Adrenal gland (tissue), 12 donors: ENCODE results near the gene RPIA. TPM values are rescaled to one million over a fixed set of nuclear protein-coding genes. Genes with fewer than 3 reads are reported as not detected.

Experiments used
- DNase-seq, 7 donors: peaks; one replicate each; pipeline ENCODE4 v3.0.0-alpha.2; 2019 to 2020
- H3K27ac ChIP-seq, 5 donors: fragments of 200-600 bp; sonication (generic) in 4 of 5; 1 replicate in 3 of 5; 2 replicates in 2 of 5; pipeline versions ENCODE4 v1.5.1 to v1.8.0; 2016 to 2020; ENCODE audit warnings: mild to moderate bottlenecking in 1 of 5
- H3K27me3 ChIP-seq: fragments of 200-600 bp; 2 replicates; pipeline ENCODE4 v1.8.0; 2021
- H3K36me3 ChIP-seq, 2 donors: fragments of 200-600 bp; replicated peaks in 1 of 2; 1 replicate in 1 of 2; 2 replicates in 1 of 2; pipeline versions ENCODE4 v1.5.1 to v1.8.0; 2018 to 2022
- H3K4me1 ChIP-seq, 2 donors: fragments of 200-600 bp; replicated peaks in 1 of 2; 1 replicate in 1 of 2; 2 replicates in 1 of 2; pipeline versions ENCODE4 v1.5.1 to v1.8.0; 2018 to 2021
- H3K4me3 ChIP-seq, 4 donors: fragments of 200-600 bp; sonication (generic) in 3 of 4; one replicate each; pipeline ENCODE4 v1.5.1; 2016 to 2018
- H3K9me3 ChIP-seq, 3 donors: fragments of 200-600 bp; sonication (generic) in 1 of 3; replicated peaks in 1 of 3; 1 replicate in 2 of 3; 2 replicates in 1 of 3; pipeline versions ENCODE4 v1.5.1 to v1.8.0; 2016 to 2021
- POLR2A ChIP-seq, 2 donors: fragments of 450-650 bp; IDR thresholded peaks; one replicate each; pipeline ENCODE4 v1.6.1; 2017; ENCODE audit warnings: antibody characterized with exemption in 2 of 2, mild to moderate bottlenecking in 2 of 2, moderate library complexity in 1 of 2
- WGBS, 4 donors: extraction: QIAGEN DNeasy Blood & Tissue Kit in 2 of 4; methylation state at CpG; one replicate each; pipeline versions ENCODE4 v1.1.5 to v1.1.7; 2013 to 2017; 5-methylcytosine and 5-hydroxymethylcytosine counted together
- intact Hi-C, 2 donors: fragments of 100-400 bp; cut with DNase I; formaldehyde crosslinking; loops; one replicate each; pipeline versions ENCODE4 v1.14.1 to v1.15.0; 2022 to 2023
- polyA plus RNA-seq, 3 donors: library from polyadenylated mRNA; stranded (reverse); fragments of 200-250 nt in 2 of 3; fragments of 350-450 nt in 1 of 3; fragmentation: Illumina TruSeq in 1 of 3; extraction: RNeasy Lipid Tissue Mini Kit (QIAGEN cat#74804) in 1 of 3; gene quantifications; one replicate each; pipeline ENCODE4 v1.2.3, GENCODE V29; 2013 to 2014
- total RNA-seq, 9 donors: library from RNA; depleted of rRNA in 4 of 9; stranded (reverse); fragments of >200 nt in 4 of 9; fragments of 120-200 nt in 1 of 9; fragmentation: NEBNext Ultra II Directional in 1 of 9; extraction: Animal tissue kit (Norgen Biotek cat#: 25700) in 1 of 9; gene quantifications; one replicate each; pipeline versions ENCODE4 v1.1.0 to v1.2.4, GENCODE V29; 2013 to 2023
- TF ChIP-seq, protein P1 (sequence below), 6 experiments: fragments of 450-650 bp in 4 of 6; fragments of 200-600 bp in 2 of 6; sonication (generic) in 1 of 6; IDR thresholded peaks; 1 replicate in 5 of 6; 2 replicates in 1 of 6; pipeline versions ENCODE4 v1.5.1 to v1.8.0; 2016 to 2021; ENCODE audit warnings: antibody characterized with exemption in 6 of 6, mild to moderate bottlenecking in 2 of 6, moderate library complexity in 1 of 6
- donor health status: healthy with polysubstance abuse.
- donor health status: Bipolar disorder and iron deficiency.
- donor health status: DM: yes; HTN: yes; CAD: no.
- donor health status: DM: no; HTN: no; CAD: no.
- donor health status: DM: no; HTN: no; CAD: no.
- donor health status: DM: yes; HTN: yes; CAD: no.

RPIA gene
- total and polyA plus RNA-seq, 12 donors, result 1.9 to 16.9 (median 11.3) TPM

- peak overlapping the region in 3 of 5 donors; percentile 64 to 89 (median 72) for H3K27ac ChIP-seq
- 2 to 3% (median 2%) methylated on average over 11 of the region's 11 CpGs for WGBS, 4 donors
- H3K4me1 ChIP-seq, result peaks cover 5 to 28% of the 10 kb centered on the region in 2 donors
- H3K27me3 ChIP-seq, result no peaks in the 10 kb centered on the region
- TF ChIP-seq, protein P1, sequence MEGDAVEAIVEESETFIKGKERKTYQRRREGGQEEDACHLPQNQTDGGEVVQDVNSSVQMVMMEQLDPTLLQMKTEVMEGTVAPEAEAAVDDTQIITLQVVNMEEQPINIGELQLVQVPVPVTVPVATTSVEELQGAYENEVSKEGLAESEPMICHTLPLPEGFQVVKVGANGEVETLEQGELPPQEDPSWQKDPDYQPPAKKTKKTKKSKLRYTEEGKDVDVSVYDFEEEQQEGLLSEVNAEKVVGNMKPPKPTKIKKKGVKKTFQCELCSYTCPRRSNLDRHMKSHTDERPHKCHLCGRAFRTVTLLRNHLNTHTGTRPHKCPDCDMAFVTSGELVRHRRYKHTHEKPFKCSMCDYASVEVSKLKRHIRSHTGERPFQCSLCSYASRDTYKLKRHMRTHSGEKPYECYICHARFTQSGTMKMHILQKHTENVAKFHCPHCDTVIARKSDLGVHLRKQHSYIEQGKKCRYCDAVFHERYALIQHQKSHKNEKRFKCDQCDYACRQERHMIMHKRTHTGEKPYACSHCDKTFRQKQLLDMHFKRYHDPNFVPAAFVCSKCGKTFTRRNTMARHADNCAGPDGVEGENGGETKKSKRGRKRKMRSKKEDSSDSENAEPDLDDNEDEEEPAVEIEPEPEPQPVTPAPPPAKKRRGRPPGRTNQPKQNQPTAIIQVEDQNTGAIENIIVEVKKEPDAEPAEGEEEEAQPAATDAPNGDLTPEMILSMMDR (IDR thresholded peaks at IDR 0.05), result no peak
- TF ChIP-seq POLR2A (IDR thresholded peaks at IDR 0.05), result no peak
- no peaks in the 10 kb centered on the region for H3K9me3 ChIP-seq
- no peaks in the 10 kb centered on the region for H3K36me3 ChIP-seq
- intact Hi-C loops, result no loop called here
- peak in 6 of 7 donors; percentile 21 to 55 (median 32) for DNase-seq
- H3K4me3 ChIP-seq, result peak overlapping the region; percentile 49 to 88 (median 74)
Observed at GRCh38 chr2:88692187-88692586, 714 bp downstream of the RPIA start.

GRCh38 chr2:88693911-88694414 is 2.5 kb downstream of the RPIA start:
- WGBS, 4 donors, result 75 to 89% (median 84%) methylated on average over 3 of the region's 3 CpGs
- intact Hi-C loops, result no loop called here

DNA sequence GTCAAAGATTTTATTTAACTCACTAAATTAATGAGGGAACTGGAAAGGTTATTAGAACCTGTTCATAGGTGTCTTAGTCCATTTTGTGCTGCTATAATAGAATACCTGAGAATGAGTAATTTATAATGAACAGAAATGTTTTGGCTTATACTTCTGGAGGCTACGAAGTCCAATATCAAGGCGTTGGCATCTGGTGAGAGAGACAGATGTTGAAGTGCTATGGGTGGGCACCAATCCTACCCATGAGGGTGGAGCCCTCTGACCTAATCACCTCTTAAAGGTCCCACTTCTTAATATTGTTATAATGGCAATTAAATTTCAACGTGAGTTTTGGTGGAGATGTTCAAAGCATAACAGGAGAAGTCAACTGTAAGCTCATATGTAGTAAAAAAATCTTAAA is 5.1 kb downstream of the RPIA start:
- no peak overlapping the region for H3K4me3 ChIP-seq
- WGBS, 4 donors, result 92 to 94% (median 92%) methylated on average over 3 of the region's 3 CpGs
- H3K9me3 ChIP-seq, result no peaks in the 10 kb centered on the region
- H3K36me3 ChIP-seq, result no peaks in the 10 kb centered on the region
- no peak overlapping the region for H3K27ac ChIP-seq
- no peaks in the 10 kb centered on the region for H3K27me3 ChIP-seq
- TF ChIP-seq POLR2A (IDR thresholded peaks at IDR 0.05), result no peak
- H3K4me1 ChIP-seq, result peaks cover 0 to 19% of the 10 kb centered on the region in 2 donors
- no peak for DNase-seq
- intact Hi-C loops, result no loop called here

More at GRCh38 chr2:88693911-88694414, 2.5 kb downstream of the RPIA start:
- DNase-seq, result no peak
- H3K4me1 ChIP-seq, result peaks cover 5 to 28% of the 10 kb centered on the region in 2 donors
- H3K9me3 ChIP-seq, result no peaks in the 10 kb centered on the region
- TF ChIP-seq, protein P1 (IDR thresholded peaks at IDR 0.05), result no peak
- TF ChIP-seq POLR2A (IDR thresholded peaks at IDR 0.05), result no peak
- no peak overlapping the region for H3K27ac ChIP-seq
- H3K36me3 ChIP-seq, result no peaks in the 10 kb centered on the region
- H3K27me3 ChIP-seq, result no peaks in the 10 kb centered on the region
- H3K4me3 ChIP-seq, result no peak overlapping the region

GRCh38 chr2:88697370-88698026 is 6.0 kb downstream of the RPIA start:
- H3K36me3 ChIP-seq, result no peaks in the 10 kb centered on the region
- H3K27ac ChIP-seq, result no peak overlapping the region
- H3K4me3 ChIP-seq, result no peak overlapping the region
- H3K27me3 ChIP-seq, result no peaks in the 10 kb centered on the region
- intact Hi-C loops, result no loop called here
- DNase-seq, result no peak
- TF ChIP-seq, protein P1 (IDR thresholded peaks at IDR 0.05), result no peak
- TF ChIP-seq POLR2A (IDR thresholded peaks at IDR 0.05), result no peak
- peaks cover 0 to 14% of the 10 kb centered on the region in 2 donors for H3K4me1 ChIP-seq
- WGBS, 4 donors, result 83 to 98% (median 91%) methylated on average over 3 of the region's 3 CpGs
- no peaks in the 10 kb centered on the region for H3K9me3 ChIP-seq

DNA sequence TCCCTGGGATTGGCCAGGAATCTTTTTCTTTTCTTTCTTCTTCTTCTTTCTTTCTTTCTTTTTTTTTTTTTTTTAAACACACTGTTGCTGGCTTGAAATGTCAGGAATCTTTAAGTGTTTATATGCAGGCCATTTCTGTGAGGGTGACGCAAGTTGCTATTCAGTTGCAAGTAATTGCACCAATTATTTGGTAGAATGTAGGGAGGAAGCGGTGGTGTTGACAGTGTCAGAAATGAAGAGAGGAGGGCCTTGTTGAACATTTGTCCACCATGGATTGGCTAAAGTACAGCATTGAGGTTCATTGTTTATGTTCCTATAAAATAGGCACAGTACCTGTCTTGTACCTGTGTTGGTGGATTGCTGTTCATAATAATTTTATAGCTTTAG is 6.5 kb downstream of the RPIA start:
- Histone ChIP-seq H3K4me1 (peaks cover 0 to 9% of the 10 kb centered on the region in 2 donors), H3K4me3 (no peak overlapping the region), H3K27me3 (no peaks in the 10 kb centered on the region), H3K36me3 (no peaks in the 10 kb centered on the region), H3K9me3 (no peaks in the 10 kb centered on the region), H3K27ac (no peak overlapping the region)
- 95 to 100% (median 98%) methylated on average over 2 of the region's 2 CpGs for WGBS, 4 donors
- DNase-seq, result no peak
- intact Hi-C loops, result no loop called here
- TF ChIP-seq, protein P1 (IDR thresholded peaks at IDR 0.05), result no peak
- TF ChIP-seq POLR2A (IDR thresholded peaks at IDR 0.05), result no peak
